ENCODE measurements around the gene HIGD2A. TPM values are rescaled to one million over a fixed set of nuclear protein-coding genes. Genes with fewer than 3 reads are reported as not detected.

The HIGD2A gene
- total RNA-seq, 4 donors from 2014 or later: 54.3 to 96.3 (median 85.1) TPM

DNA sequence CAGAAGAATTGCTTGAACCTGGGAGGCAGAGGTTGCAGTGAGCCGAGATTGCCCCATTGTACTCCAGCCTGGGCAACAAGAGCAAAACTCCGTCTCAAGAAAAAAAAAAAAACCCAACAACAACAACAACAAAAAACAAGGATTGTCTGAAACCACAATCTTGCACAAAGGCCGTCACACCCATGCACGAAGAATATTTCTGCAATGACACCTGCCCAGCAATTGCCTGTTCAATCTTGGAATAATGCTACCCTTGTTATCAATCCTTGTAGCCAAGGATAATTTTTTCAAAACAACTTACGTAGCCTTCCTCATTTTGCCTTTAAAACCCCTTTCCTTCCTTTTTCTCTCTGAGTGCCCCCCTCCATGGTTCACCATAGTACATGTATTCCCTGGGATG is 31.5 kb downstream of the HIGD2A start:
- no peak overlapping the region for H3K4me3 ChIP-seq
- TF ChIP-seq EP300 (IDR thresholded peaks at IDR 0.05) (no peak), POLR2A (IDR thresholded peaks at IDR 0.05) (no peak)
- TF ChIP-seq, protein P1, sequence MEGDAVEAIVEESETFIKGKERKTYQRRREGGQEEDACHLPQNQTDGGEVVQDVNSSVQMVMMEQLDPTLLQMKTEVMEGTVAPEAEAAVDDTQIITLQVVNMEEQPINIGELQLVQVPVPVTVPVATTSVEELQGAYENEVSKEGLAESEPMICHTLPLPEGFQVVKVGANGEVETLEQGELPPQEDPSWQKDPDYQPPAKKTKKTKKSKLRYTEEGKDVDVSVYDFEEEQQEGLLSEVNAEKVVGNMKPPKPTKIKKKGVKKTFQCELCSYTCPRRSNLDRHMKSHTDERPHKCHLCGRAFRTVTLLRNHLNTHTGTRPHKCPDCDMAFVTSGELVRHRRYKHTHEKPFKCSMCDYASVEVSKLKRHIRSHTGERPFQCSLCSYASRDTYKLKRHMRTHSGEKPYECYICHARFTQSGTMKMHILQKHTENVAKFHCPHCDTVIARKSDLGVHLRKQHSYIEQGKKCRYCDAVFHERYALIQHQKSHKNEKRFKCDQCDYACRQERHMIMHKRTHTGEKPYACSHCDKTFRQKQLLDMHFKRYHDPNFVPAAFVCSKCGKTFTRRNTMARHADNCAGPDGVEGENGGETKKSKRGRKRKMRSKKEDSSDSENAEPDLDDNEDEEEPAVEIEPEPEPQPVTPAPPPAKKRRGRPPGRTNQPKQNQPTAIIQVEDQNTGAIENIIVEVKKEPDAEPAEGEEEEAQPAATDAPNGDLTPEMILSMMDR (IDR thresholded peaks at IDR 0.05): no peak
- H3K27ac ChIP-seq: no peak overlapping the region
- 80 to 87% methylated on average over 5 of the region's 5 CpGs for WGBS, 2 donors
- no peaks in the 10 kb centered on the region for H3K27me3 ChIP-seq
- no peak for DNase-seq (ENCODE audit: low spot score in 2 of 2)
- no peaks in the 10 kb centered on the region for H3K36me3 ChIP-seq
- no peaks in the 10 kb centered on the region for H3K9me3 ChIP-seq
- peaks cover 0 to 15% (median 9%) of the 10 kb centered on the region in 4 donors for H3K4me1 ChIP-seq

DNA sequence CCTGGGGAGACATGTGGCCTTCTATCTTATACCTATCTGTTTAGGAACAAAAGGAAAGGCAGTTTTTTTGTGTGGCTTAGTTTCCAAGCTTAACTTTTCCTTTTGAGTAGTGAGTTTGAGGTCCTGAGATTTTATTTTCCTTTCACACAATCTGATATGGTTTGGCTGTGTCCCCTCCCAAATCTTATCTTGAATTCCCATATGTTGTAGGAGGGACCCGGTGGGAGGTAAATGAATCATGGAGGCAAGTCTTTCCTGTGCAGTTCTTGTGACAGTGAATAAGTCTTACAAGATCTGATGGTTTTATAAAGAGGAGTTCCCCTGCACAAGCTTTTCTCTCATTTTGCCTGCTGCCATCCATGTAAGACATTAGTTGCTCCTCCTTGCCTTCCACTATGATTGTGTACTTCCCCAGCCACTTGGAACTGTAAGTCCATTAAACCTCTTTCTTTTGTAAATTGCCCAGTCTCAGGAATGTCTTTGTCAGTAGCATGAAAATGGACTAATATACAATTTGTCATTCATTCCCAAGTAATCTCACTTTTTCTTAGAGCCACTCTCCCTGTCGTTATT is 32.5 kb downstream of the HIGD2A start:
- Histone ChIP-seq H3K27me3 (no peaks in the 10 kb centered on the region), H3K4me3 (no peak overlapping the region), H3K9me3 (no peaks in the 10 kb centered on the region), H3K27ac (no peak overlapping the region), H3K36me3 (no peaks in the 10 kb centered on the region), H3K4me1 (peaks cover 0 to 8% (median 3%) of the 10 kb centered on the region in 4 donors)
- WGBS, 2 donors: 69 to 84% methylated on average over 2 of the region's 2 CpGs
- no peak for DNase-seq (ENCODE audit: low spot score in 2 of 2)
- TF ChIP-seq POLR2A (IDR thresholded peaks at IDR 0.05): no peak
- no peak for TF ChIP-seq EP300 (IDR thresholded peaks at IDR 0.05)
- TF ChIP-seq, protein P1 (IDR thresholded peaks at IDR 0.05): no peak

DNA sequence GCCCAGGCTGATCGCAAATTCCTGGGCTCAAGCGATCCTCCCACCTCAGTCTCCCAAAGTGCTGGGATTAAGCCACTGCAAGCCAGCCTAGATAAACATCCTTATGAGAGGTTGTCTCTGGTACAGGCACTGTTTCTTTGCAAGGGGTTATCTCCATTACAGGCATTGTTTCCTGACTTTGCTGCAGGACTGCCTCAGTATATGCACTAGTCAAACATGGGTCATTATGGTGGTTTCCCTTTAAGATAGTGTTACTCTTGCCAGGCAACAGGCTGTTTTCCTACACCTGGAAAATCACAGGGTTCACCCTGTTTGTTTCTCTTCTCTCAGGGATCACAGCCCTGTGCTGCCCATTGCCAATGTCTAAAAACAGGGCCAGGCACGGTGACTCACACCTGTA is 35.6 kb downstream of the HIGD2A start:
- no peak for TF ChIP-seq EP300 (IDR thresholded peaks at IDR 0.05)
- TF ChIP-seq POLR2A (IDR thresholded peaks at IDR 0.05): no peak
- TF ChIP-seq, protein P1 (IDR thresholded peaks at IDR 0.05): no peak
- Histone ChIP-seq H3K4me3 (no peak overlapping the region), H3K9me3 (no peaks in the 10 kb centered on the region), H3K27ac (no peak overlapping the region), H3K36me3 (no peaks in the 10 kb centered on the region), H3K27me3 (no peaks in the 10 kb centered on the region), H3K4me1 (no peaks in the 10 kb centered on the region)
- 65 to 79% methylated on average over 3 of the region's 3 CpGs for WGBS, 2 donors
- DNase-seq (ENCODE audit: low spot score in 2 of 2): no peak

DNA sequence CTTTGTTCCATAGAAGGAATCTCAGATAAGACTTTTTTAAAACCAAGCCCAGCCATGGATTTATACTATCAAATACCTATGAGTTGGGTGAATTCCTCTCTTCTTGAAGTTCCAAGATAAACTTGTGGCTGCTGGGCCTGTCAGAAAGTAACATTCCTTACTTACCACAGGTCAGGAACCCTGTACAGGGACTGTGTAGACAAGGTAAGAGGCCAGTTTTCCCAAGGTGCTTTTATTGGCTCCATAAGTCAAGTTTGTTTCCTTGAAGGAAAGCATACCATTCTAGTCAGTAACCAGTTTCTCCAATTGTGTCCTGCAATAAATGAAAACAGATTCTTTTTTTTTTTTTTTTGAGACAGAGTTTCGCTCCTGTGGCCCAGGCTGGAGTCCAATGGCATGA is 36.6 kb downstream of the HIGD2A start:
- no peak overlapping the region for H3K4me3 ChIP-seq
- TF ChIP-seq POLR2A (IDR thresholded peaks at IDR 0.05): no peak
- TF ChIP-seq, protein P1 (IDR thresholded peaks at IDR 0.05): no peak
- TF ChIP-seq EP300 (IDR thresholded peaks at IDR 0.05): no peak
- H3K9me3 ChIP-seq: no peaks in the 10 kb centered on the region
- no peak for DNase-seq (ENCODE audit: low spot score in 2 of 2)
- no peaks in the 10 kb centered on the region for H3K36me3 ChIP-seq
- H3K27ac ChIP-seq: no peak overlapping the region
- H3K4me1 ChIP-seq: no peaks in the 10 kb centered on the region
- 76 to 79% methylated on average over 1 of the region's 1 CpG for WGBS, 2 donors
- H3K27me3 ChIP-seq: no peaks in the 10 kb centered on the region

DNA sequence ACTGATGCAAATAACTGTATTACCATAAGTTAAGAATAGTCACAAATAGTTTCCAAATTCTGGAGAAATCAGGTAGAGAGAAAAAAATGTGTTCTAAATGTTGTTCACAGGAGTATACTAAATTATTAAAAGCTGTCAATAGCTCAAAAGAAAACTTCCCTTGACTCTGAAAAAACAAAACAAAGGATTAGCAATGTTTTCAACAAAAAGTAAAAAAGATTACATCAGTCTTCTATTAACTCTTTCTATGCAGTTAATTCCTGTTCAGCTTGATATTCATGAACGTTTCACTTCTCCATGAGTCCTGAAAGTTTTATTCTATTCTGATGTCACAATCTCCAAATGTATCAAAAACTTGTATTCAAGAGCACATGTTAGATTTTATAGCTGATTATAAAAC is 37.2 kb downstream of the HIGD2A start:
- H3K9me3 ChIP-seq: no peaks in the 10 kb centered on the region
- no peak overlapping the region for H3K4me3 ChIP-seq
- no peaks in the 10 kb centered on the region for H3K4me1 ChIP-seq
- H3K36me3 ChIP-seq: no peaks in the 10 kb centered on the region
- no peak for DNase-seq (ENCODE audit: low spot score in 2 of 2)
- no peak overlapping the region for H3K27ac ChIP-seq
- TF ChIP-seq POLR2A (IDR thresholded peaks at IDR 0.05): no peak
- TF ChIP-seq, protein P1 (IDR thresholded peaks at IDR 0.05): no peak
- no peak for TF ChIP-seq EP300 (IDR thresholded peaks at IDR 0.05)
- no peaks in the 10 kb centered on the region for H3K27me3 ChIP-seq
- WGBS, 2 donors: 78 to 84% methylated on average over 1 of the region's 1 CpG
